SK-N-MC (cell line): ENCODE measurements around the gene KPNA4.

ENCODE experiments used
- EZH2 ChIP-seq: fragments of 200-600 bp; sonication (generic); IDR thresholded peaks from one replicate; pipeline ENCODE4 v1.6.1; 2017; ENCODE audit warnings: antibody characterized with exemption
- POLR2AphosphoS5 ChIP-seq: IDR thresholded peaks from 2 replicates; pipeline ENCODE4 v1.6.1; 2012; ENCODE audit warnings: mild to moderate bottlenecking, low read depth, low read length, borderline replicate concordance

DNA sequence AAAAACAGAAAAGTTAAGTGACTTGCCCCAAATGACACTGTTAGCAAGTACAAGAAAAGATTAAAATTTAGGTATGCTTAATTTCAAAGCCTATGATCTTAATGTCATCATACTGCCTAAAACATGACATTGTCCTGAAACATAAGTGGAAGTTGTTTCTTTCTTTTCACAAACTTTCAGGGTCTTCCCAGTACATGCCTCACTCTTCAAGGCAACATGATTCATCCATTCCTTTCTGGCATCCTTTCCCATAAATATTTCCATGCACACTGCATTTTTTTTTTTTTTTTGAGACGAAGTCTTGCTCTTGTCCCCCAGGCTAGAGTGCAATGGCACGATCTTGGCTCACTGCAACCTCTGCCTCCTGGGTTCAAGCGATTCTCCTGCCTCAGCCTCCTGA lies 42.5 kb upstream of the KPNA4 start:
- TF ChIP-seq POLR2AphosphoS5 (no peak), EZH2 (no peak)
